ENCODE results near the gene CFB.

- no peak for TF ChIP-seq CTCF (IDR thresholded peaks at IDR 0.05)
- TF ChIP-seq POLR2A (IDR thresholded peaks at IDR 0.05): no peak
These were observed 17.8 kb upstream of the CFB start for GRCh38 chr6:31927863-31928671.

All from Peyer's patch (tissue), 4 donors.